K562 (cell line): ENCODE measurements around the gene SPTLC3. TPM values are rescaled to one million over a fixed set of nuclear protein-coding genes. Genes with fewer than 3 reads are reported as not detected.

Experiments used
- ATAC-seq: fragments of 200-7000 bp; cut with Tn5 transposase; 3 replicates; pipeline ENCODE4 v1.9.1; 2020; ENCODE audit warnings: moderate library complexity
- BruUV-seq: library from RNA; stranded (reverse); fragments of 400-500 nt; replicated peaks from 2 replicates; lab custom pipeline; 2021; lab: Mats Ljungman, UMichigan
- CTCF ChIA-PET: fragments of 300-600 bp; formaldehyde crosslinking; extraction: SDS; loops from one replicate; lab custom pipeline; 2021; ENCODE audit warnings: low intra/inter-chr PET ratio; lab: Yijun Ruan, JAX
- POLR2A ChIA-PET: fragments of 300-600, 350-650 bp; sonication (Branson Sonifier 250); formaldehyde crosslinking; extraction: SDS; loops from one replicate; lab custom pipeline; 2021; ENCODE audit warnings: antibody characterized with exemption, inconsistent platforms; lab: Yijun Ruan, JAX
- DNase-seq, 4 experiments: peaks; one replicate each; pipeline versions ENCODE4 v3.0.0 to v3.0.0-alpha.2; 2011 to 2018; ENCODE audit warnings: low spot score in 3 of 4, mixed read lengths in 3 of 4; ENCODE audit errors: extremely low read depth in 1 of 4
- FAIRE-seq: peaks from 2 replicates; lab custom pipeline; 2011; peaks lifted over from hg19 to GRCh38; lab: Jason Lieb, UNC
- H2AFZ ChIP-seq: 2 replicates; pipeline ENCODE4 v1.6.0; 2011; ENCODE audit warnings: low read depth, low read length, control low read depth, inconsistent platforms
- H3K27ac ChIP-seq: fragments of 200-600 bp; 3 replicates; pipeline ENCODE4 v1.8.0; 2011; ENCODE audit warnings: low read depth, mild to moderate bottlenecking, control low read depth, inconsistent platforms, low read length, moderate library complexity, mixed read lengths; ENCODE audit errors: extremely low read depth
- H3K27me3 ChIP-seq, 2 experiments: fragments of 300-600 bp in 1 of 2; 2 replicates in 1 of 2; 3 replicates in 1 of 2; pipeline versions ENCODE4 v1.6.0 to v1.8.0; 2011; ENCODE audit warnings: inconsistent platforms in 2 of 2, low read length in 2 of 2, mild to moderate bottlenecking in 1 of 2, mixed read lengths in 1 of 2, moderate library complexity in 1 of 2; ENCODE audit not compliant: control insufficient read depth in 2 of 2, insufficient read depth in 2 of 2
- H3K36me3 ChIP-seq: fragments of 300-600 bp; 3 replicates; pipeline ENCODE4 v1.8.0; 2011; ENCODE audit warnings: mild to moderate bottlenecking, low read length, inconsistent platforms; ENCODE audit not compliant: control insufficient read depth, insufficient read depth
- H3K4me1 ChIP-seq, 2 experiments: fragments of 200-600 bp in 1 of 2; replicated peaks in 1 of 2; 2 replicates in 1 of 2; 3 replicates in 1 of 2; pipeline versions ENCODE4 v1.5.1 to v1.8.0; 2011; ENCODE audit warnings: inconsistent platforms in 2 of 2, low read length in 2 of 2, mild to moderate bottlenecking in 1 of 2, mixed read lengths in 1 of 2, moderate library complexity in 1 of 2; ENCODE audit not compliant: control insufficient read depth in 2 of 2, insufficient read depth in 2 of 2
- H3K4me2 ChIP-seq: 2 replicates; pipeline ENCODE4 v1.6.1; 2011; ENCODE audit warnings: low read length, control low read depth, inconsistent platforms, mixed read lengths; ENCODE audit not compliant: insufficient read depth
- H3K4me3 ChIP-seq: fragments of 200-600 bp; sonication (generic), shearing (Covaris generic); 2 replicates; pipeline ENCODE4 v1.5.1; 2016; ENCODE audit warnings: control low read depth, inconsistent platforms
- H3K79me2 ChIP-seq: fragments of 200-600 bp; 3 replicates; pipeline ENCODE4 v1.8.0; 2011; ENCODE audit warnings: low read length, inconsistent platforms; ENCODE audit not compliant: control insufficient read depth, insufficient read depth
- H3K9ac ChIP-seq, 2 experiments: 2 replicates each; pipeline versions ENCODE4 v1.6.0 to v1.6.1; 2011; ENCODE audit warnings: low read depth in 2 of 2, low read length in 2 of 2, control low read depth in 1 of 2, inconsistent platforms in 1 of 2, mild to moderate bottlenecking in 1 of 2, mixed read lengths in 1 of 2; ENCODE audit not compliant: insufficient read depth in 1 of 2
- H3K9me1 ChIP-seq: one replicate; pipeline ENCODE4 v1.6.0; 2011; ENCODE audit warnings: inconsistent platforms, mild to moderate bottlenecking, low read length, moderate library complexity; ENCODE audit not compliant: control insufficient read depth, insufficient read depth
- H3K9me3 ChIP-seq: replicated peaks from 2 replicates; pipeline ENCODE4 v1.5.1; 2011; ENCODE audit warnings: low read depth, low read length, inconsistent platforms; ENCODE audit not compliant: control insufficient read depth, insufficient read depth
- H4K20me1 ChIP-seq: replicated peaks from 2 replicates; pipeline ENCODE4 v1.6.1; 2011; ENCODE audit warnings: low read length, inconsistent platforms, mixed read lengths; ENCODE audit not compliant: control insufficient read depth, insufficient read depth
- FOXK1 ChIP-seq: sonication (generic); formaldehyde crosslinking; IDR thresholded peaks from 2 replicates; pipeline ENCODE4 v1.8.0; 2022; ENCODE audit warnings: missing genetic modification reagents, mild to moderate bottlenecking, borderline replicate concordance
- MYBL2 ChIP-seq, 2 experiments: fragments of 450-650 bp in 1 of 2; sonication (generic) in 1 of 2; formaldehyde crosslinking in 1 of 2; IDR thresholded peaks; 2 replicates each; pipeline versions ENCODE4 v1.6.1 to v1.8.1; 2017 to 2022; ENCODE audit warnings: borderline replicate concordance in 1 of 2, inconsistent platforms in 1 of 2, low read depth in 1 of 2, mild to moderate bottlenecking in 1 of 2, missing genetic modification reagents in 1 of 2, moderate library complexity in 1 of 2
- NCOR1 ChIP-seq: fragments of 450-650 bp; IDR thresholded peaks from 2 replicates; pipeline ENCODE4 v1.6.1; 2016; ENCODE audit warnings: mild to moderate bottlenecking, moderate library complexity
- OTX1 ChIP-seq: fragments of 450-650 bp; formaldehyde crosslinking; IDR thresholded peaks from 2 replicates; pipeline ENCODE4 v1.4.0; 2022; ENCODE audit warnings: mild to moderate bottlenecking
- PRMT5 ChIP-seq: sonication (generic); formaldehyde crosslinking; IDR thresholded peaks from 2 replicates; pipeline ENCODE4 v1.5.0; 2020; ENCODE audit warnings: missing genetic modification reagents
- XRCC5 ChIP-seq: fragments of 200-400 bp; formaldehyde crosslinking; IDR thresholded peaks from 2 replicates; pipeline ENCODE4 v1.6.1; 2017; ENCODE audit warnings: low read depth, mild to moderate bottlenecking, low read length
- ZNF224 ChIP-seq: sonication (generic); formaldehyde crosslinking; IDR thresholded peaks from 2 replicates; pipeline ENCODE4 v1.8.0; 2022; ENCODE audit warnings: mild to moderate bottlenecking, missing genetic modification reagents
- ZNF282 ChIP-seq: sonication (generic); formaldehyde crosslinking; IDR thresholded peaks from 2 replicates; pipeline ENCODE4 v1.8.1; 2023; ENCODE audit warnings: missing genetic modification reagents
- WGBS: fragments of 100-300 bp; shearing (Covaris generic); methylation state at CpG from one replicate; pipeline ENCODE4 v1.1.6; 2016; ENCODE audit warnings: low coverage, mixed read lengths; ENCODE audit not compliant: insufficient coverage; ENCODE audit errors: missing lambda C conversion rate; 5-methylcytosine and 5-hydroxymethylcytosine counted together
- in situ Hi-C: fragments of 300-500 bp; cut with MboI; formaldehyde crosslinking; loops from 4 replicates; pipeline ENCODE4 v1.15.0; 2018; ENCODE audit warnings: inconsistent platforms, mixed read lengths
- intact Hi-C: fragments of 100-400 bp; cut with micrococcal nuclease; formaldehyde crosslinking; loops from 2 replicates; pipeline ENCODE4 v1.14.2; 2022
- polyA plus RNA-seq, 8 experiments: library from polyadenylated mRNA; depleted of rRNA in 4 of 8; stranded (reverse) in 5 of 8; unstranded in 3 of 8; fragments of >200 nt; fragmentation: Nextera tagmentation in 2 of 8; fragmentation: Illumina TruSeq in 1 of 8; extraction: Ambion mirVana in 2 of 8; extraction: Trizol in 1 of 8; gene quantifications; 2 replicates each; pipeline versions ENCODE4 v1.2.1 to v1.2.3, GENCODE V29; 2011 to 2014; ENCODE audit warnings: inconsistent platforms in 1 of 8, missing spikeins in 1 of 8
- total RNA-seq, 7 experiments: library from RNA; depleted of rRNA in 6 of 7; stranded (reverse); fragments of >200 nt in 6 of 7; fragmentation: Illumina TruSeq in 2 of 7; extraction: Trizol in 2 of 7; gene quantifications; 2 replicates each; pipeline versions ENCODE4 v1.2.1 to v1.2.3, GENCODE V29; 2011 to 2021; ENCODE audit warnings: low replicate concordance in 1 of 7
- TF ChIP-seq, protein P1 (sequence below): fragments of 450-650 bp; IDR thresholded peaks from 2 replicates; pipeline ENCODE4 v1.7.1; 2018; ENCODE audit warnings: mild to moderate bottlenecking, low read depth; ENCODE audit not compliant: partially characterized antibody
- TF ChIP-seq, protein P2 (sequence below): sonication (generic); formaldehyde crosslinking; IDR thresholded peaks from 2 replicates; pipeline ENCODE4 v1.8.0; 2022; ENCODE audit warnings: mild to moderate bottlenecking, missing genetic modification reagents
- TF ChIP-seq, protein P3 (sequence below): fragments of 450-650 bp; IDR thresholded peaks from 2 replicates; pipeline ENCODE4 v1.7.0; 2016; ENCODE audit warnings: borderline replicate concordance

Gene SPTLC3
- total and polyA plus RNA-seq, 9 of the 15 experiments (the other 6 are each of a cell fraction or from before 2014, with no cell fraction given) = not detected

DNA sequence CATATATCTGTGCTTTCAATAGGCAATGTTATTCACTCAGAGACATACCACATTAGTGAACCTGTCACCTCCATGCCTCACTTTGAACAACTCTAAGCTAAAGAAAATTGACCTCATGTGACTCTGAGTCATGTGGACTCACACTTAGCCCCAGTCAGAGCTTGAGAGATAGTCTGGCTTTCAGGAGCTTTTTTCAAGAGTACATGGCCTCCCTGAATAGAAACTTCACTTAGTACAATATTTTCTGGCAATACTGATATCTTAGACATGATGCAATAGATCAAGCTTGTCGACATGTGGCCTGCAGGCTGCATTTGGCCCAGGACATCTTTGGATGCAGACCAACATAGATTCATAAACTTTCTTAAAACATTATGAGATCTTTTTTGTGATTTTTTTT is 8.5 kb downstream of the SPTLC3 start:
- DNase-seq (no peak), ATAC-seq (no peak), FAIRE-seq (no peak)
- no peaks in the 10 kb centered on the region for H3K9me1 ChIP-seq
- intact Hi-C loops (no loop called here), in situ Hi-C loops (no loop called here)
- H3K9me3 ChIP-seq = no peaks in the 10 kb centered on the region
- H4K20me1 ChIP-seq = no peaks in the 10 kb centered on the region
- H3K27ac ChIP-seq = no peak overlapping the region
- WGBS = 0% methylated on average over 1 of the region's 1 CpG
- BruUV-seq = no TSS peak
- no peaks in the 10 kb centered on the region for H3K4me1 ChIP-seq
- ChIA-PET POLR2A (no interaction called here), CTCF (no interaction called here)
- H2AFZ ChIP-seq = no peak overlapping the region
- no peak overlapping the region for H3K4me3 ChIP-seq
- no peak overlapping the region for H3K9ac ChIP-seq
- no peaks in the 10 kb centered on the region for H3K79me2 ChIP-seq
- no peaks in the 10 kb centered on the region for H3K36me3 ChIP-seq
- H3K27me3 ChIP-seq = no peaks in the 10 kb centered on the region
- no peak overlapping the region for H3K4me2 ChIP-seq
- TF ChIP-seq ZNF224 (CRISPR knock-in tag) (no peak), MYBL2 (IDR thresholded peaks at IDR 0.05; ENCODE audit: low read depth) (no peak), MYBL2 (CRISPR knock-in tag; IDR thresholded peaks at IDR 0.05; ENCODE audit: borderline replicate concordance) (no peak), OTX1 (CRISPR knock-in tag) (no peak), PRMT5 (CRISPR knock-in tag) (no peak), FOXK1 (CRISPR knock-in tag) (no peak), ZNF282 (CRISPR knock-in tag) (no peak), XRCC5 (no peak), NCOR1 (no peak)
- TF ChIP-seq, protein P1, sequence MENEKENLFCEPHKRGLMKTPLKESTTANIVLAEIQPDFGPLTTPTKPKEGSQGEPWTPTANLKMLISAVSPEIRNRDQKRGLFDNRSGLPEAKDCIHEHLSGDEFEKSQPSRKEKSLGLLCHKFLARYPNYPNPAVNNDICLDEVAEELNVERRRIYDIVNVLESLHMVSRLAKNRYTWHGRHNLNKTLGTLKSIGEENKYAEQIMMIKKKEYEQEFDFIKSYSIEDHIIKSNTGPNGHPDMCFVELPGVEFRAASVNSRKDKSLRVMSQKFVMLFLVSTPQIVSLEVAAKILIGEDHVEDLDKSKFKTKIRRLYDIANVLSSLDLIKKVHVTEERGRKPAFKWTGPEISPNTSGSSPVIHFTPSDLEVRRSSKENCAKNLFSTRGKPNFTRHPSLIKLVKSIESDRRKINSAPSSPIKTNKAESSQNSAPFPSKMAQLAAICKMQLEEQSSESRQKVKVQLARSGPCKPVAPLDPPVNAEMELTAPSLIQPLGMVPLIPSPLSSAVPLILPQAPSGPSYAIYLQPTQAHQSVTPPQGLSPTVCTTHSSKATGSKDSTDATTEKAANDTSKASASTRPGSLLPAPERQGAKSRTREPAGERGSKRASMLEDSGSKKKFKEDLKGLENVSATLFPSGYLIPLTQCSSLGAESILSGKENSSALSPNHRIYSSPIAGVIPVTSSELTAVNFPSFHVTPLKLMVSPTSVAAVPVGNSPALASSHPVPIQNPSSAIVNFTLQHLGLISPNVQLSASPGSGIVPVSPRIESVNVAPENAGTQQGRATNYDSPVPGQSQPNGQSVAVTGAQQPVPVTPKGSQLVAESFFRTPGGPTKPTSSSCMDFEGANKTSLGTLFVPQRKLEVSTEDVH = no peak
- TF ChIP-seq, protein P2, sequence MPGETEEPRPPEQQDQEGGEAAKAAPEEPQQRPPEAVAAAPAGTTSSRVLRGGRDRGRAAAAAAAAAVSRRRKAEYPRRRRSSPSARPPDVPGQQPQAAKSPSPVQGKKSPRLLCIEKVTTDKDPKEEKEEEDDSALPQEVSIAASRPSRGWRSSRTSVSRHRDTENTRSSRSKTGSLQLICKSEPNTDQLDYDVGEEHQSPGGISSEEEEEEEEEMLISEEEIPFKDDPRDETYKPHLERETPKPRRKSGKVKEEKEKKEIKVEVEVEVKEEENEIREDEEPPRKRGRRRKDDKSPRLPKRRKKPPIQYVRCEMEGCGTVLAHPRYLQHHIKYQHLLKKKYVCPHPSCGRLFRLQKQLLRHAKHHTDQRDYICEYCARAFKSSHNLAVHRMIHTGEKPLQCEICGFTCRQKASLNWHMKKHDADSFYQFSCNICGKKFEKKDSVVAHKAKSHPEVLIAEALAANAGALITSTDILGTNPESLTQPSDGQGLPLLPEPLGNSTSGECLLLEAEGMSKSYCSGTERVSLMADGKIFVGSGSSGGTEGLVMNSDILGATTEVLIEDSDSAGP (CRISPR knock-in tag) = no peak
- TF ChIP-seq, protein P3, sequence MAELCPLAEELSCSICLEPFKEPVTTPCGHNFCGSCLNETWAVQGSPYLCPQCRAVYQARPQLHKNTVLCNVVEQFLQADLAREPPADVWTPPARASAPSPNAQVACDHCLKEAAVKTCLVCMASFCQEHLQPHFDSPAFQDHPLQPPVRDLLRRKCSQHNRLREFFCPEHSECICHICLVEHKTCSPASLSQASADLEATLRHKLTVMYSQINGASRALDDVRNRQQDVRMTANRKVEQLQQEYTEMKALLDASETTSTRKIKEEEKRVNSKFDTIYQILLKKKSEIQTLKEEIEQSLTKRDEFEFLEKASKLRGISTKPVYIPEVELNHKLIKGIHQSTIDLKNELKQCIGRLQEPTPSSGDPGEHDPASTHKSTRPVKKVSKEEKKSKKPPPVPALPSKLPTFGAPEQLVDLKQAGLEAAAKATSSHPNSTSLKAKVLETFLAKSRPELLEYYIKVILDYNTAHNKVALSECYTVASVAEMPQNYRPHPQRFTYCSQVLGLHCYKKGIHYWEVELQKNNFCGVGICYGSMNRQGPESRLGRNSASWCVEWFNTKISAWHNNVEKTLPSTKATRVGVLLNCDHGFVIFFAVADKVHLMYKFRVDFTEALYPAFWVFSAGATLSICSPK = no peak
